DND-41 (cell line): ENCODE data around the gene SEMA6A.

Experiments used
- EZH2 ChIP-seq: IDR thresholded peaks from 3 replicates; pipeline ENCODE4 v1.6.1; 2012; ENCODE audit warnings: borderline replicate concordance, low read depth, mild to moderate bottlenecking, moderate library complexity, low read length, inconsistent platforms; ENCODE audit not compliant: severe bottlenecking
- TF ChIP-seq, protein P1 (sequence below): IDR thresholded peaks from 2 replicates; pipeline ENCODE4 v1.5.1; 2012; ENCODE audit warnings: borderline replicate concordance, low read length, moderate library complexity, mild to moderate bottlenecking; ENCODE audit not compliant: poor library complexity, severe bottlenecking; ENCODE audit errors: extremely low read depth

- no peak for TF ChIP-seq EZH2
- TF ChIP-seq, protein P1, sequence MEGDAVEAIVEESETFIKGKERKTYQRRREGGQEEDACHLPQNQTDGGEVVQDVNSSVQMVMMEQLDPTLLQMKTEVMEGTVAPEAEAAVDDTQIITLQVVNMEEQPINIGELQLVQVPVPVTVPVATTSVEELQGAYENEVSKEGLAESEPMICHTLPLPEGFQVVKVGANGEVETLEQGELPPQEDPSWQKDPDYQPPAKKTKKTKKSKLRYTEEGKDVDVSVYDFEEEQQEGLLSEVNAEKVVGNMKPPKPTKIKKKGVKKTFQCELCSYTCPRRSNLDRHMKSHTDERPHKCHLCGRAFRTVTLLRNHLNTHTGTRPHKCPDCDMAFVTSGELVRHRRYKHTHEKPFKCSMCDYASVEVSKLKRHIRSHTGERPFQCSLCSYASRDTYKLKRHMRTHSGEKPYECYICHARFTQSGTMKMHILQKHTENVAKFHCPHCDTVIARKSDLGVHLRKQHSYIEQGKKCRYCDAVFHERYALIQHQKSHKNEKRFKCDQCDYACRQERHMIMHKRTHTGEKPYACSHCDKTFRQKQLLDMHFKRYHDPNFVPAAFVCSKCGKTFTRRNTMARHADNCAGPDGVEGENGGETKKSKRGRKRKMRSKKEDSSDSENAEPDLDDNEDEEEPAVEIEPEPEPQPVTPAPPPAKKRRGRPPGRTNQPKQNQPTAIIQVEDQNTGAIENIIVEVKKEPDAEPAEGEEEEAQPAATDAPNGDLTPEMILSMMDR = no peak
These were observed 120.6 kb downstream of the SEMA6A start for GRCh38 chr5:116453988-116454411.
